Stimulated activated naive CD8-positive, alpha-beta T cell treated with anti-CD3 and anti-CD28 coated beads, Interleukin-15, Interleukin-2, amounts not matched to agents 100 U/mL and 50 U/mL, for 24 hours (primary cell): Measurements from ENCODE around the gene ZSCAN22.

Experiments used
- ATAC-seq: fragments of 150-1000 bp; cut with Tn5 transposase; one replicate; pipeline ENCODE4 v1.10.0; 2021
- DNase-seq: peaks from one replicate; pipeline ENCODE4 v3.0.0; 2021

ZSCAN22 gene

DNA sequence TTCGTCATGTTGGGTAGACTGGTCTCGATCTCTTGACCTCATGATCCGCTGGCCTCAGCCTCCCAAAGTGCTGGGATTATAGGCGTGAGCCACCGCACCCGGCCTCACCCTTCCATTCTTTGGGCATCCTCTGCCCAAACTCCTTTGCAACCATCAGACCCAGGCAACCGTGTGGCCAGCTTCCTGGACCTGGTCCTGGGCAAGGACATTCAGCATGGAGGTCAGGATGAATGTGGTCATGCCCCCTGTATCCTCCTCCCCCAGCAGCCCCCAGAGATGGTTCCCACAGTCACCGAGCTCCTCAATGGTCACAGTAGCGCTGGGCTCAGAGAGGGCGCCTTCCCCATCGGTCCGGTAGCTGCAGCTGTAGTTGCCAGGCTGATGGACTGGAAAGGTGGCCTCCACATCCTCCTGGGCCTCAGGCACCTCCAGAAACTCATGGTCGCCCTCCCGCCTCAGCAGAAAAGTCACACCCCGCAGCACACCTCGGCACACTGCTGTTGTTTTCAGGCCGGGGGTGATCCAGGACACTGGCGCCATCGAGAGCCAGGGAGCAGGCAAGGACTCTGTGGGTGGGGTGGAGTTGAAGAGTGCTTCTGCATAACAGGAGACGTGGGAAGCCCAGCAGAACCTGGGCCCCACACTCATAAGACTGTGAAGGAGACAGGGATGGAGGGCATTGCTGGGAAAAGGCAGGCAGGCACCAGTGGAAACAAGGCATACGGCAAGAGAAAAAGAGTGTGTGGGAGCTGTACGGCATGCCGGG, 25.4 kb downstream of the ZSCAN22 start:
- no peak for ATAC-seq

DNA sequence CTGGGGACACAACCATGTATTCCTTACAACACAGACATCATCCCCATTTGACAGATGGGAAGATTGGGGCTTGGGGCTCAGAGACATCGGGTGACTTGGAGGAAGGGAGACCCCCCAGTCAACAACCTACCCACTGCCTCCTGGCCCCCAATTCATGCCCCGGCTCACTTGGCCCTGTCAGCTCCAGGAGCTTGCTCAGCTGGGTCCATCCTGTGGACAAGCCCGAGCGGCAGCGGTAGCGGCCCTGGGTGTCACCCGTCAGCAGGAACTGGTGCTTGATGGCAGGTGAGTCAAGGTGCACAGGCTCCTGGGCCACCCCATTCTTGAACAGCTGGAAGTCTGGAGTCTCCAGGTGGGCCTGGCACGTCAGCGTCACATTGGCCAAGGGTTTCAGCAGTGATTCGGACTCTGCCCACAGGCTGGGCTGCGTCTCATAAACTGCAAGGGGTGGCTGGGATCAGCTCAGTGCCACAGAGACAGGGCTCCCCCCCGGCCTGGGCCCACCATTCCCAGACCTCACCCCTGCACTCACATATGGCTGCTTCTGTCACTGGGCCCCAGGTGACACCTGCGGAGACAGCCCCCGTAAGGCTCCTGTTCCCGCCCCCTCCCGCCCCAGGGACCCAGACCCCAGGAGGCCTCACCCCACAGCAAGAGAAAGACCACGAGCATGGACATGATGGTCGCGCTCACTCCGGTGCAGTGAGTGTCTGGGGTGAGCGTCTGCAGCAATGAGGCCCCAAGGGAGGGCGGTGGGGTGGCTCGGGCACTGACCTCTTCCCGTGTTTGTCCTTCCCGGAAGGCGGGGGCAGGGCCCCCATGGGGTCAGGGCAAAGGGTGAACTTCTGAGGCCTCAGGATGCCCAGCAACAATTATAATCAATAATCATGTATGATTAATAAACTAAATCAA, 26.2 kb downstream of the ZSCAN22 start, which contains the start of gene A1BG:
A1BG (minus strand) TSS at position 733 of the 912 bp plus-strand sequence; CDS start at position 678, 55 bp downstream.
- ATAC-seq, result no peak
- no peak for DNase-seq

More for the DNA sequence above, 25.4 kb downstream of the ZSCAN22 start:
- no peak for DNase-seq

DNA sequence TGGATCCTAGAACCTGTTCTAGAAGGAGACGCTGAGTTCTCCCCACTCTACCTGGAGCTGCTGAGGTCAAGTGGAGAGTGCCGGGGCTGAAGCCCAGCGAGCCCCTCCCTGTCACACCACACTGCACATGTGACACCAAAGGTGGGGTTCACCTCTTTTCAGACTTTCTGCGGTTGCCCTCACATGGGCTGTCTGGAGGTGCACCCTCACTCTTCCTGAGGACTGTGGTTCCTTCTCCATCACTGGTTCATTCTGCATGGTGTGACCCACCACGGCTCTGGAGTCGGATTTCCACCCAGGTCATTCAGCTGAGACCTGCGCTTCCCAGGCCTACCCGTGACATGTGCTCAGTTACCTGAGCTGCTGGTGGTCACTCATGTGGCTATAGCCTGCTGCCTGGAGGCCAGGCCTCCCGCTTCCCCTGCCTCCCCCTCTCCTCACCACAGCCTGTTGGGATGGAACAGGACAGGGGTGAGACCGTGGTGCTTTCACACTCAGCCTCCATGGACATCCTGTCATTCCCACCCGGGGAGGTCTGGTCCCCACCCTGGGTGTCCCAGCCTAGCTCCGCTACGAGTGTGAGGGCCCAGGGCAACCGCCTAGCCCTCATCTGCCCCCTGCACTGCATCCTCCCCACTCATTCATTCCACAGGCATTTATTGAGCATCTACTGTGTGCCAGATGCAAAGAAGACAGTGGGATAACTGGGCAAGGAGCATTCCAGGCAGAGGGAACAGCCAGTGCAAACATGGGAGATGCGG, 27.1 kb downstream of the ZSCAN22 start:
- ATAC-seq (no peak), DNase-seq (no peak)

DNA sequence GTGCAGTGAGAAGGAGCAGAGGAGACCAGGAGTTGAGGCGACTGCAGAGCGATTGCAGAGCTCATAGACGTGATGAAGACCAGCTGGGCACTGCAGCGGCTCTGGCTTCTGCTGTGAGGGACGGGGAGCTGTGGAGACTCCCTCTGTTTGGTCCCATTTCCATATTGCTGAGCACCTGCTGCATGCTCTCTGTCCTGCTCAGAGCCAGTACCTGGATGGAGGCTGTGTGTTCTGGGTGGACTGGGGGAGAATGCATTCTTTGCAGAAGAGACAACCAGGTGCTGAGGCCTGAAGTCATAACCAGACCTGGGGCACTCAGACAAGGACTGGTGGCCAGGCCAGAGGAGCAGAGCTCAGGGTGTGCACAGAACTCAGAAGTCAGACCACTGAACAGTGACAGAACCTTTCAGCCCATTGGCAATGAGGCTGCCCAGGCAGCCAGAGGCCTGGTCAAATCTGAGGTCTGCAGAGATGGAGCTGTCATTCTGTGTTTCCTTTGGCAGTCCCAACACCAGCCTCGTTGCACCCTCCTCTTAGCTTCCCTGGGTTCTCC, 27.8 kb downstream of the ZSCAN22 start:
- ATAC-seq (no peak), DNase-seq (no peak)

DNA sequence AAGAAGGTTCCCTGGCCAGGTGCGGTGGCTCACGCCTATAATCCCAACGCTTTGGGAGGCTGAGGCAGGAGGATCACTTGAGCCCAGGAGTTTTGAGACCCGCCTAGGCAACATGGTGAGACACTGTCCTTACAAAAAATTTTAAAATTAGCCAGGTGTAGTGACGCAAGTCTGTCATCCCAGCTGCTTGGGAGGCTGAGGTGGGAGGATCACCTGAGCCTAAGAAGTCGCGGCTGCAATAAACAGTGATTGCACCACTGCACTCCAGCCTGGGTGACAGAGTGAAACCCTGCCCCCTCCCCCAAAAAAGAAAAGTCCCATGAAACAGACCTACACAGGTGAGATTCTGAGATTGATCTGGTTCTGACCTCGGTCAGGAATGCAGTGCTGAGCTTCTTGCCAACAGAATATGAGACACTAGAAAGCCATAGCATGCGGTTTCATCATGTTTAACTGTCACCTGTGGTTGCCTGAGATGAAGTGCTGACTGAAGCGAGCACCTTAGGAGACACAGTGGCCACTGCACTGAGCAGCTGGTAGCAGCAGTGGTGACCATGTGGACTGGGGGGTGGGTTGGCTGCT, 28.5 kb downstream of the ZSCAN22 start:
- ATAC-seq, result no peak
- no peak for DNase-seq

DNA sequence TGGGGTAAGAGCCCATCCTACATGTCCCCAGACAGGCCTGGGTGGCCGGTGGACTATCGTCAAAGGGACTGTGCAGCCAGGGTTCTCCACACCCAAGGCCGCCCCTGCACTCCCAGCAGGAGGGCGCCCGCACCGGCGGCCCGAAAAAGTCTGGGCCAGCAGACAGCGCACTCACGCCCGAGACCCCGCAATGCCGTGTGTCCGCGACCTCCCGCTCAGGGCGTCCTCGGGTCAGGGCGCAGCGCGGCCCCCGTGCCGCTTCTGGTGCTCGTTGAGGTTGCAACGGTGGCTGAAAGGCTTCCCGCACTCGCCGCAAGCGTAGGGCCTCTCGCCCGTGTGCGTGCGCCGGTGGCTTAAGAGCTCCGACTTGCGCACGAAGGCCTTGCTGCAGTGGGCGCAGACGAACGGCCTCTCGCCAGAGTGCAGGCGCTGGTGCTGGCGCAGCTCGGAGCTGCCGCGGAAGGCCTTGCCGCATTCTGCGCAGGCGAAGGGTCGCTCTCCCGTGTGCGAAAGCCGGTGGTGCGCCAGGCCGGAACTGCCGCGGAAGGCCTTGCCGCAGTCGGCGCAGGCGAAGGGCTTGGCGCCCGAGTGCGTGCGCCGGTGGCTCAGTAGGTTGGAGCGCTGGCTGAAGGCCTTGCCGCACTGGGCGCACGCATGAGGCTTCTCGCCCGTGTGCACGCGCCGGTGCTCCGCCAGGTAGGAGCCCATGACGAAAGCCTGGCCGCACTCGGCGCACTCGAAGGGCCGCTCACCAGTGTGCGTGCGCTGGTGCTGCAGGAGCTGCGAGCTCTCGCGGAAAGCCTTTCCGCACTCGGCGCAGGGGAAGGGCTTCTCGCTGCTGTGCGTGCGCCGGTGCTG, 29.3 kb downstream of the ZSCAN22 start:
- ATAC-seq (peak; percentile 44), DNase-seq (peak; percentile 37)

DNA sequence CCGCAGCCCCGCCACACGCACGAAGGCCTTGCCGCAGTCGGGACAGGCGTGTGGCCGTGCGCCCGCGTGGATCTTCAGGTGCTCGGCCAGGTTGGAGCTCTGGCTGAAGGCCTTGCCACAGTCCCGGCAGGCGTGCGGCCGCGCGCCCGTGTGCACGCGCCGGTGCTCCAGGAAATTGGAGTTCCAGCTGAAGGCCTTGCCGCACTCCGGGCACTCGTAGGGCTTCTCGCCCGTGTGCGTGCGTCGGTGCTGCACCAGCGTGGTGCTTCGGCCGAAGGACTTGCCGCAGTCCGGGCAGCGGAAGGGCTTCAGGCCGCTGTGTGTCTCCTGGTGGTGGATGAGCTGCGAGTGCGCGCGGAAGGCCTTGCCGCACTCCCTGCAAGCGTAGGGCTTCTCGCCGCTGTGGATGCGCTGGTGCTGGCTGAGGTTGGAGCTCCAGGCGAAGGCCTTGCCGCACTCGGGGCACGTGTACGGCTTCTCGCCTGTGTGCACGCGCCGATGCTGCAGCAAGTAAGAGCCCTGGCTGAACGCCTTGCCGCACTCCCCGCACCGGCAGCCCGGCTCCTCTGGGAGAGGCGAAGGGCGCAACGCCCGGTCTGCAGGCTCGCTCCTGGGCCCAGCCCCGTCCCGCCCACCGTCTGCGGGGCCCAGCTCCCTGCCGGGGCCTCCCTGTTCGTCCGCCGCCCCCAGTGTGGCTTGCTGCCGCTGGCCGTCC, 30.1 kb downstream of the ZSCAN22 start:
- DNase-seq, result no peak
- no peak for ATAC-seq

DNA sequence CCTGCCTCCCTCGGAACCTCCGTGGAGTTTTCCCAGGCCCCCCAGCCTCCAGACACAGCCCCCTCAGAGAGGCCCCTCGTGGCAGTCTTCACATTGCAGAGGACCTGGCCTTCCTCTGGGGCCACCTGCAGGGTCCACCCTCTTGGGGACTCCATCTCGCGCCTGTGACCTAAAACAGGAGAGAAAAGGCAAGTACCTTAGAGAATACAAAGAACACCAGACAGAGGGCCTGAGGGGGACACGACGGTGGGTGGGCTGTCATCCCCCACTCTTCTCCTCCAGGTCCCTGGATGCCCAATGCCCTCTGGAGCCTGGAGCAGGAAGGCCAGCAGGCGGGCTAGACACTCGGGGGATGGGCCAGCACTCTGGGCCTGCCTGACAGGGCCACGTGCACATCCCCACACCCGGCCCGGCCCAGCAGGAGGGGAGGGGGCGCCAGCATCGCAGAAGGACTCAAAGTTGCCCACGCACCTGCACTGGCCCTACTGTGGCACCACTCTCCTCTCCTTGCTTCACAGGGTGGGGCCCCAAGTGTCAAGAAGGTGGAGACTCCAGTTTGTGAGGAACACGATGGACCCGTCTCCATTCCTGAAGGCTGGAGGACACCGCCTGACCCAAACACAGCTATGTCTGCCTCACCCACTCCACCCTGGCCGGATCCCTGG, 30.8 kb downstream of the ZSCAN22 start:
- DNase-seq (no peak), ATAC-seq (no peak)

DNA sequence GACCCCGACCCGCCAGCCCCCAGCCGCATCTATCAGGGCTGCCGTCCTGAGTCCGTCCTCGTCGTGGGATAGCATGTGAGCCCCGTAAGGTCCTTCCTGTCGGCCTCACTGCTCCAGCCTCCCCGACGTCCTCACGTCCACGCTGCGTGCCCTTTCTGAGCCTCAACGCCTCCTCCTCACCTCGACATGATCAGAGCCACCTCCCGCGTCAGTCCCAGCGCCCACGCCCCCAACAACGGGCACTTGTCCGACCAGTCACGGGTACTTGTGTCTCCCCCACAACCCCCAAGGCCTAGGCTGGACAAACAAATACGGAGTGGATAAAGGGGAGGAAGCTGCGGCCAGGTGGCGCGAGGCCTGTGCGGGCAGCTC, 35.1 kb downstream of the ZSCAN22 start:
- peak; percentile 37 for ATAC-seq
- peak; percentile 72 for DNase-seq

DNA sequence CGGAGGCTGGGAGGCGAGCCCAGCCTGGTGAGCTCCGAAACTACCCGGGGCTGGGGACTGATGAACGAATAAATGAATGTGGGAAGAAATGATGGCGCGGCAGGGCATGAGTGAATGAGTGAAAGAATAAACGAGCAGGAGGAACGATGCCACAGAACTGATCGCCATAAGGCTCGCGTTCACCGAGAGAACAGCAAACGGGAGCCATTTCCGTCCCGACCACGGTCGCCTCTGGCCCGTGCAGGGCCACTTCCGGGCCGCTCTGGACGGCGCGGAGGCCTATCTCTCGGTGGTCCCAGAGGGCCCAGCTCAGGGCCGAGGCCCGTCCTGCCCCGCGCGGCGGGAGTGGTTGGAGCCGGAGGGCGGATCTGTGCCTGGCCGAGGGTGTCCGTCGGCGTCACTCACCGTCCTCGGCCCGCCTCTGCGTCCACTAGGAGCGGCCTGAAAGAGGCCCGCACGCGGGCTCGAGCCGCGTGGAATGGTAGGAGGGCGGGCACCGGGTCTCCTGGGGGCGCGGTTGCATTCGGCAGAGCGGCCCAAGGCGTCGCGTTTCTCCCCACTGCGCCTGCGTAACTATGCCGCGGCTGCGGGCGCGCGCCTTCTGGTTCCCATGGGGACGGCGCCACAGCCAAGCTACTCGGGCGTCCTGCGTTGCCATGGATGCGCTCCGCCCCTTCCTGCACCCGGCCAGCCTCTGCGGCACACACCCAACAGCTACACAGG, 35.6 kb downstream of the ZSCAN22 start, which contains the start of gene ZNF497:
ZNF497 (minus strand) TSS at position 480 of the 723 bp plus-strand sequence. CDS start 5,116 bp downstream, outside the sequence.
- ATAC-seq (peak; percentile 95), DNase-seq (peak; percentile 98)

DNA sequence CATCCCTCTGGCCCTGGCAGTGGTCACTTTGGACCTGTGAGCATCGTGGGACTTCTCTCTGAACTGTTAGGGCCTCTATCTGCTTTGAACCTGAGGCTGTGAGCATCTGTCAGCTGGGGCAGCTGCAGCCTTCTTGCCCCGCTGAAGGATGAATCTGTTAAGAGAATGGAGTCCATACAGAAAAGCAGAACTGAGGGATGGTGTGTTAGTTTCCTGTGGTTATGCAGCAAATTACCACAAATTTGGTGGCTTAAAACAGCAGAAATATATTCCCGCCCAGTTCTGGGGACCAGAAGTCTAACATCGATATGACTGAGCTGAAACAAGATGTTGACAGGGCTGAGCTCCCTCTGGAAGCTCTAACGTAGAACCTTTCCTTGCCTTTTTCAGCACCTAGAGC, 37.4 kb downstream of the ZSCAN22 start:
- no peak for ATAC-seq
- DNase-seq, result no peak

DNA sequence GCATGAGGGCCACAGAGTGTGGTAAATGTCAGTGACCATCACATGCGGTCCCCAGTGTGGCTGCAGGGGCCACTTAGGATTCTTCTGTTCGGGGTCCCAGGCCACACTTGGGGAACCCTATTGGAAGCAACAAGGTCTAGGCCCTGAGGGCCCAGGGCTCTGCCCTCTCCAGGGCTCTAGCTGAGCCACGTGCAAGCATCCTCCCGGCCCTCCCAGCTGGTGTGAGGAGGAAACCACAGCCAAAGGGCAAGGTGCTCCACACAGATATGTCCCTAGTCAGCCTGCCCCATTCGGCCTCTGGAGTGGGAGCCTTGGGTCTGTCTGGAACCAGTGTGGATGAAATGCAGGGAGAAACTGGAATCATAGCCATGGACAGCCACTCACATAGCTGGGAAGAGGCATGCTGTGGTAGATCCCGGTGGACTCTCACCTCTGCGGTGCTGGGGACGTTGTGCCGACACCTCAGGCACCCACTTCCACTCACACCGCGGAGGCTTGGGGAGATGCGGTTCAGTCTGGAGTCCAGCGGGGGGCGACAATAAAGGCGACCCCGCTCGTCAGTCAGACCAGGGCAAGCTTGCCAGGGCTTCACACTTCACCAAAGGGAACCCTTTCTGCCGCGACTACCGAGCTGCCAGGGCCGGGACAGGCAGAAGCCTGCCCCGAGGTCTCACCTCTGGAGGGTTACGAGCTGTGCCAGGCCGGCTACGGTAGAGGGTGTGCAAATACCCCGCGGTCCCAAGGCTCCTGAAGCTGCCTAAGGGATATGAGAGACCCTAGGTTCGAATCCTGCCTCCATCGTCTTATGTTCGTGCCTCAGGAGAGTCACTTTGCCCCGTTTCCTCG, 40.0 kb downstream of the ZSCAN22 start:
- DNase-seq (no peak), ATAC-seq (no peak)

DNA sequence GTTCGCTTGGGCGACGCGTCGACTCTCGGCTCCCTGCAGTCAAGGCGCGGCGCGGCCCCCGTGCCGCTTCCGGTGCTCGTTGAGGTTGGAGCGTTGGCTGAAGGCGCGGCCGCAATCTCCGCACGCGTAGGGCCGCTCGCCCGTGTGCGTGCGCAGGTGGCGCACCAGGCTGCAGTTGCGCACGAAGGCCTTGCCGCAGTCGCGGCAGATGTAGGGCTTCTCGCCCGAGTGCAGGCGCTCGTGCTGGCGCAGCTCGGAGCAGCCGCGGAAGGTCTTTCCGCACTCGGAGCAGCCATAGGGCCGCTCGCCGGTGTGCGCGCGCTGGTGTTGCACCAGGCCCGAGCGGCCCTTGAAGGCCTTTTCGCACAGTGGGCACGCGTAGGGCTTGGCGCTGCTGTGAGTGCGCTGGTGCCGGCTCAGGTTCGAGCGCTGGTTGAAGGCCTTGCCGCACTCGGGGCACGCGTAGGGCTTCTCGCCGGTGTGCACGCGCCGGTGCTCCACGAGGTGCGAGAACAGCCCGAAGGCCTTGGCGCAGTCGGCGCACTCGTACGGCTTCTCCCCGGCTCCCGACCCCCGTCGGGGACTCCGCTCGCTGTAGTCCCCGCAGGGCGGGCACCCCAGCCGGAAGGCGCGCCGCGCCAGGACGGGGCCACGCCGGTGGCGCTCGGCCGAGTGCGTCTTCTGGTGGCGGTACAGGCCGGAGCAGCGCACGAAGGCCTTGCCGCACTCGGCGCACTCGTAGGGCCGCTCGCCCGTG, 41.1 kb downstream of the ZSCAN22 start:
- ATAC-seq (no peak), DNase-seq (no peak)

DNA sequence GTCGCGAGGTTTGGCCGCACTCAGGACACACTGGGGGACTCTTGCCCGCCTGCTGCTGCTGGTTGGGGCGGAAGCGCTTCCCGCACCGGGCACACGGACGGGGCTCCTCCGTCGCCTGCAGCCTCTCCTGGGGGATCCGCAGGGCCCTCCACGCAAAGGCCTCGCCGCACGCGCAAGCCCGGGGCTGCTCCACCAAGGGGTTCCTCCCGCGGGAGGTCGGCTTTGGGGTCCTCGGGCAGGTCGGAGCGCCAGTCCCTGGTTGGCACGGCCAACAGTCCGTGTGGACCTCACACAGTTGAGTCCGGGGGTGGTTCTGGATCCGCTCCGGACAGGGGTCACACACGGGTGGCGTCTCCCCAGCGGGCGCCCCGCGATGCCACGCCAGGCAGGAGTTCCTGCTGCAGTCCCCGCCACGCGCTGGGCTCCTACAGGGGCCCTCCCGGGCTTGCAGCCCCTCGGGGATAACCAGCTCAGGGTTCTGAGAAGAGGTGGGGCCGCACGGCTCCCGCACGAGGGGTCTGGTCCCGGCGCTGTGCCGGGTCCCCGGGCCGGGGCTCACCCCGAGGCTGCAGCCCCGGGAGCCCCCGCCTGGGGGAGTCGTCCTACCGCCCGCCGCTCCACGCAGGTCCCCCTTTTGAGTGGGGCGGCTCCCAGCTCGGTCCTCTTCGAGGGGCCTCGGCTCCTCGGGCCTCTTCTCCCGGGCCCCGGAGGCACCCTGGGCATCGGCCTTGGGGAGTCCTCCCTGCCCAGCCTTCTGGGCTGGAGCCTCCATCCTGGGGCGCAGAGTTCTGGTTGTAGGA, 42.0 kb downstream of the ZSCAN22 start:
- ATAC-seq (no peak), DNase-seq (no peak)

DNA sequence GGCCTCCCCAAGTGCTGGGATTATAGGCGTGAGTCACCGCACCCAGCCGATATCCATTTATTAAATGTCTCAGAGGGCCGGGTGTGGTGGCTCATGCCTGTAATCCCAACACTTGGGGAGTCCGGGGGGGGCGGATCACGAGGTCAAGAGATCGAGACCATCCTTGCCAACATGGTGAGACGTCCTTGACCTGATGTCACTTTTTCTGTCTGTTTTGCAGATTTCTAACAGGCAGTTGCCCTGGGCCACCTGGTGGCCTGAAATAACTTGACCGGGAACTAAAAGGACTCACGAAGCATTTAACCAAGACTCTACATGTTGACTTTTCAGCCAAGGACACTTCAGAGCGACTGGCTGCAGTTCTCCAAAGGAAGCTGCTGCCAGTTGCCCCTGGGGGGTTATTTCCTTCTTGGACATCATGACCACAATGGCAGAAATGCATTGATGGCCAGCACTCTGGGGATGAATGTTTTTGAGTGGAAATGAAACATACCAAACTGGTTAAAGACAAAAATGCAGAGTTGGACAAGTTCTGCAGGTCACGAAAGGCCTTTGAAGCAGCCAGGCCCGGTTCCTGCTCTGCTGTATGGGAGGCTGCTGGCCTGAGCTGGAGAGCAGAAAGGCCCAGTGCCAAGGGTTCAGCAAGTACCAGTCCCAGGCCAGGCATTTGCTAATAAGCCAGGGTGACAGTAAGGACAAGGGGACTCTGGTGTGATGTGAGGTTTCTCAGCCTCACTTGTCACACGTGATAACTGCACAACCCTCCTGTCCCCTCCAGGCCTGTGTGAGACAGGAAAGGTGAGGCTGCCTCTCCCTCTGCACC, 45.7 kb downstream of the ZSCAN22 start:
- no peak for ATAC-seq
- DNase-seq, result no peak
